MM.1S (cell line): Measurements from ENCODE around the gene ADNP2.

Source experiments
- DNase-seq: peaks from one replicate; pipeline ENCODE4 v3.0.0-alpha.2; 2015
- H2AFZ ChIP-seq: fragments of 300-600 bp; sonication (generic); 2 replicates; pipeline ENCODE4 v1.6.0; 2016; ENCODE audit warnings: antibody characterized with exemption, low read length
- H3F3A ChIP-seq: fragments of 300-600 bp; sonication (generic); 2 replicates; pipeline ENCODE4 v1.6.1; 2016; ENCODE audit warnings: mild to moderate bottlenecking, antibody characterized with exemption, low read length, moderate library complexity, mixed read lengths; ENCODE audit not compliant: insufficient read depth
- H3K27ac ChIP-seq: fragments of 300-600 bp; sonication (generic); 2 replicates; pipeline ENCODE4 v1.5.1; 2016; ENCODE audit warnings: mild to moderate bottlenecking, low read length
- H3K27me3 ChIP-seq: fragments of 300-600 bp; sonication (generic); replicated peaks from 2 replicates; pipeline ENCODE4 v1.6.0; 2016; ENCODE audit warnings: low read length; ENCODE audit not compliant: insufficient read depth
- H3K36me3 ChIP-seq: fragments of 300-600 bp; sonication (generic); replicated peaks from 2 replicates; pipeline ENCODE4 v1.6.1; 2016; ENCODE audit warnings: mild to moderate bottlenecking, low read length, mixed read lengths; ENCODE audit not compliant: insufficient read depth
- H3K4me1 ChIP-seq: fragments of 300-600 bp; sonication (generic); 2 replicates; pipeline ENCODE4 v1.6.1; 2016; ENCODE audit warnings: low read length, mixed read lengths
- H3K4me2 ChIP-seq: fragments of 300-600 bp; sonication (generic); 2 replicates; pipeline ENCODE4 v1.6.0; 2016; ENCODE audit warnings: low read depth, low read length
- H3K4me3 ChIP-seq: fragments of 300-600 bp; sonication (generic); 2 replicates; pipeline ENCODE4 v1.5.1; 2016; ENCODE audit warnings: low read length, mixed read lengths
- H3K79me2 ChIP-seq: fragments of 300-600 bp; sonication (generic); 2 replicates; pipeline ENCODE4 v1.6.1; 2016; ENCODE audit warnings: mixed run types, low read length, mixed read lengths
- H3K9ac ChIP-seq: fragments of 300-600 bp; sonication (generic); 2 replicates; pipeline ENCODE4 v1.6.1; 2016; ENCODE audit warnings: low read length, mixed read lengths
- H3K9me2 ChIP-seq: fragments of 300-600 bp; sonication (generic); replicated peaks from 2 replicates; pipeline ENCODE4 v1.6.1; 2016; ENCODE audit warnings: mild to moderate bottlenecking, low read length, mixed read lengths; ENCODE audit not compliant: insufficient read depth
- H3K9me3 ChIP-seq: fragments of 300-600 bp; sonication (generic); replicated peaks from 2 replicates; pipeline ENCODE4 v1.6.1; 2016; ENCODE audit warnings: mild to moderate bottlenecking, low read length, mixed read lengths; ENCODE audit not compliant: insufficient read depth
- H4K20me1 ChIP-seq: fragments of 300-600 bp; sonication (generic); 2 replicates; pipeline ENCODE4 v1.6.1; 2016; ENCODE audit warnings: mild to moderate bottlenecking, low read length, moderate library complexity, mixed read lengths; ENCODE audit not compliant: insufficient read depth
- EZH2 ChIP-seq: fragments of 300-600 bp; sonication (generic); optimal IDR thresholded peaks from 2 replicates; pipeline ENCODE3; 2017; ENCODE audit warnings: low read depth, mild to moderate bottlenecking, antibody characterized with exemption, low read length, mixed read lengths
- EZH2phosphoT487 ChIP-seq: fragments of 300-600 bp; sonication (generic); IDR thresholded peaks from 2 replicates; pipeline ENCODE4 v1.6.1; 2018; ENCODE audit warnings: antibody characterized with exemption, low read length
- TF ChIP-seq, protein P1 (sequence below): fragments of 300-600 bp; sonication (generic); IDR thresholded peaks from 2 replicates; pipeline ENCODE4 v1.5.1; 2016; ENCODE audit warnings: antibody characterized with exemption, low read length, mixed read lengths

Gene ADNP2

DNA sequence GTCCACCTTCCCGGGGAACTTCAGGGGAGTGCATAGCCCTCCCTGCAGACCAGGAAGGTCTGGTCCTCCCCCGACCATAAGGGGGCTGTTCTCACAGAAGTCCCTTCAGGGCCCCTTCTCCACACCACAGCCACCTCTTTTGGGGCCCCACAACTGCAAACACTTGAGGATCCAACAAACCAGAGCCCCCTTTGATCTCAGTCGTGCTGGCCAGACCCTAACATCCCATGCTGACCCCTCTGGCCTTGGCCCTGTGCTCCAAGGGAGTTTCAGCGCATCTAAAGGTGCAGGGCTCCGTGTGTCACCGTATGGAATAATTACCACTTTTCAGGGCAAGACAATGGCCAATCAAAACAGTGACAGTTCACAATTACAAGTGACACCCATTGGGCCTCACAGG lies 57.7 kb downstream of the ADNP2 start:
- Histone ChIP-seq H3K79me2 (no peaks in the 10 kb centered on the region), H3K27ac (no peak overlapping the region), H3F3A (no peaks in the 10 kb centered on the region), H3K4me3 (no peak overlapping the region), H3K9me3 (no peaks in the 10 kb centered on the region), H3K4me2 (no peak overlapping the region), H3K9ac (no peak overlapping the region), H3K9me2 (no peaks in the 10 kb centered on the region), H3K27me3 (no peaks in the 10 kb centered on the region), H4K20me1 (no peaks in the 10 kb centered on the region), H3K36me3 (no peaks in the 10 kb centered on the region), H3K4me1 (no peaks in the 10 kb centered on the region), H2AFZ (no peak overlapping the region)
- DNase-seq, result no peak
- TF ChIP-seq EZH2phosphoT487, result no peak
- TF ChIP-seq EZH2, result no peak
- TF ChIP-seq, protein P1, sequence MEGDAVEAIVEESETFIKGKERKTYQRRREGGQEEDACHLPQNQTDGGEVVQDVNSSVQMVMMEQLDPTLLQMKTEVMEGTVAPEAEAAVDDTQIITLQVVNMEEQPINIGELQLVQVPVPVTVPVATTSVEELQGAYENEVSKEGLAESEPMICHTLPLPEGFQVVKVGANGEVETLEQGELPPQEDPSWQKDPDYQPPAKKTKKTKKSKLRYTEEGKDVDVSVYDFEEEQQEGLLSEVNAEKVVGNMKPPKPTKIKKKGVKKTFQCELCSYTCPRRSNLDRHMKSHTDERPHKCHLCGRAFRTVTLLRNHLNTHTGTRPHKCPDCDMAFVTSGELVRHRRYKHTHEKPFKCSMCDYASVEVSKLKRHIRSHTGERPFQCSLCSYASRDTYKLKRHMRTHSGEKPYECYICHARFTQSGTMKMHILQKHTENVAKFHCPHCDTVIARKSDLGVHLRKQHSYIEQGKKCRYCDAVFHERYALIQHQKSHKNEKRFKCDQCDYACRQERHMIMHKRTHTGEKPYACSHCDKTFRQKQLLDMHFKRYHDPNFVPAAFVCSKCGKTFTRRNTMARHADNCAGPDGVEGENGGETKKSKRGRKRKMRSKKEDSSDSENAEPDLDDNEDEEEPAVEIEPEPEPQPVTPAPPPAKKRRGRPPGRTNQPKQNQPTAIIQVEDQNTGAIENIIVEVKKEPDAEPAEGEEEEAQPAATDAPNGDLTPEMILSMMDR, result no peak

DNA sequence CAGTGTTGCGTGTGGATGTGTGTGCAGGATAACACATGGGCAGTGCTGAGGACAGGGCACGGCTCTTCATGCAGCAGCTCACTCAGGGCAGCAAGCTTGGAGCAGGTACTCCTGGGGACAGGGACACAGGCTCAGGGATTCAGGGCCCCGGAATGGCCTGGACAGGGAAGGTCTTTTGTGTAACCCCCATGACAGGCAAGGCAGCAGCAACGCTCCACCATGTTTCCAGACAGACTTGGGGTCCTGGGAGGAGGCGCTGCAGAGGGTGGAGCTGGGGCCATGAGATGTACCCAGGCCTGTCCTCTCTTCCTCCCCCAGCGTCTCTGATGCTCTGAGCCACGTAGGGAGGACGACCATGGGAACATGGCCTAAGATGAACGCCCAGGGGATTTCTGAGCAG lies 58.3 kb downstream of the ADNP2 start:
- no peaks in the 10 kb centered on the region for H4K20me1 ChIP-seq
- H3K27ac ChIP-seq, result no peak overlapping the region
- H3K9me3 ChIP-seq, result no peaks in the 10 kb centered on the region
- no peaks in the 10 kb centered on the region for H3K4me1 ChIP-seq
- no peak overlapping the region for H2AFZ ChIP-seq
- H3K9me2 ChIP-seq, result no peaks in the 10 kb centered on the region
- no peaks in the 10 kb centered on the region for H3F3A ChIP-seq
- H3K36me3 ChIP-seq, result no peaks in the 10 kb centered on the region
- no peak overlapping the region for H3K4me3 ChIP-seq
- no peak for TF ChIP-seq EZH2
- TF ChIP-seq, protein P1, result no peak
- TF ChIP-seq EZH2phosphoT487, result no peak
- no peak for DNase-seq
- no peaks in the 10 kb centered on the region for H3K79me2 ChIP-seq
- no peaks in the 10 kb centered on the region for H3K27me3 ChIP-seq
- H3K9ac ChIP-seq, result no peak overlapping the region
- H3K4me2 ChIP-seq, result no peak overlapping the region

DNA sequence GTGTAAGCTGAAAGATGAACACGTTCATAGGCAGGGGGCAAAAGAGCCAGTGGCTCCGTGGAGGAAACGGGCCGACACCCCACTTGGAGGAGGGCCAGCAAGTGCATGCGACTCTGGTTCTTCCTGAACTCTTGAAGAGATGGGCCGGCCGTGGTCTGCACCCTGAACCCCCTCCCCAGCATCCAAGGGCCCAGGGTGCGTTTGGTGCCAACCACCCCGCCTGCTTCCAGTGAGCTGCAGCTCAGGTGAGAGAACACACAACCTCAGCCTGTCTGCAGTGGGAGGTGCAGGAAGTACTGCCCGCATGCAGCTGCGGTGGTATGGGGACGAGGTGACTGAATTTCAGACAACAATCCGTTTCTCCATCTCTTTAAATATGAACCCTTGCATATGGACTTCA lies 58.9 kb downstream of the ADNP2 start:
- Histone ChIP-seq H3K27me3 (no peaks in the 10 kb centered on the region), H3F3A (no peaks in the 10 kb centered on the region), H3K9ac (no peak overlapping the region), H2AFZ (no peak overlapping the region), H4K20me1 (no peaks in the 10 kb centered on the region), H3K36me3 (no peaks in the 10 kb centered on the region), H3K9me3 (no peaks in the 10 kb centered on the region), H3K9me2 (no peaks in the 10 kb centered on the region), H3K4me2 (no peak overlapping the region), H3K4me3 (no peak overlapping the region), H3K4me1 (no peaks in the 10 kb centered on the region), H3K27ac (no peak overlapping the region), H3K79me2 (no peaks in the 10 kb centered on the region)
- DNase-seq, result no peak
- no peak for TF ChIP-seq EZH2phosphoT487
- no peak for TF ChIP-seq EZH2
- TF ChIP-seq, protein P1, result no peak
